Suppressor macrophage treated with lipopolysaccharide for 1 hour (primary cell): ENCODE data around the gene EEF1AKMT1.
"Not testable (repeated sequence)": the region's sequence is repeated elsewhere in the genome, so short reads cannot be mapped to it uniquely, and the experiment has no call there.

Experiments
- DNase-seq, 3 donors: peaks; one replicate each; pipeline ENCODE4 v3.0.0-alpha.2; 2020 to 2022

Gene EEF1AKMT1

DNA sequence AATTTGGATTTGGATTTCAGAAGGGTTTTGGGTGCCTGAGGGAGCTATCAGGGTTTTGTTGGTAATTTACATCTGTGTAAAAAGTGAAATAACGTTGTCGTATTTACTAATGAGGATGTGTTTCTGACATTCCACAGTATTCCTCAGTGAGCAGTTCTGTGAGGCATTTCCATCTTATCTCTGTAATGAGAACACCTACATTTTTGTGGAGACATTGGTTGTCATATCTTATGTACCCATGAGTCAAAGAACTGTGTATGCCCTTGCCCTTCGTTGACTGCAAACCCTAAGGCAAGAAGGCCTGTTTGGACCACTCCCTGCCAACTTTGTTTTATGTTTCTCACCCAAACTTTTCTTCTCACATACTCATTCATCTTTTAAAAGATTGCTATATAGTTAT is 84.5 kb downstream of the EEF1AKMT1 start:
- no peak for DNase-seq

DNA sequence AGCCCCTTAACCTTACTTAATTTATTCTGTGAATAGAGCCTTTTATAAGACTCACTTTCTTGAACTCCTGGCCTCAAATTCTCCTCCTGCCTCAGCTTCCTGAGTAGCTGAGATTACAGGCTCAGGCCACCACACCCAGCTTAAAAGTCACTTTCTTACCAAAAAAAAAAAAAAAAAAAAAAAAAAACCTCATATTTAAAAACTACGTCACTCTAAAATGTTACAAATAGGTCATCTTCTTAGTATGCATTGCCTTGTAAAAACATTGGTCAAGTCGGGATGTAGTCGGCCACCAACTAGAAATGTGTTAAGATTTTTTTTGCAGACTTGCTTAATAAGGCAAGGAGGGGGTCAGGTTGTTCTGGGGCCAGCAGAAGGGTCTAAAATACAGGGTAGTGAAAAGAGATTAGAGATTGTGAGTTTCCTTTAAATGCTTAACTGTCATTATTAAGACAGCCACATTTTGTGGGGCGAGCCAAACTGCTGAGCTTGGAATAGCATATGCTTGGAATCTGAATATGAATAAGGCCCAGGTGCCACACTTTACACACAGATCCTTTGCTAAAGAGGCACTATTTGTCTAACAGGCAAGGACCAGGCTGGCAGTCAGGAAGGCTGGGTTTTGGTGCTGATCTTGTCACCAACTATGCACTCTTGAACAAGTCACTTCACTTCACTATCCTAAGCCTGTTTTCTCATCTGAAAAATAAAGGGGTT is 86.7 kb downstream of the EEF1AKMT1 start:
- no peak for DNase-seq

DNA sequence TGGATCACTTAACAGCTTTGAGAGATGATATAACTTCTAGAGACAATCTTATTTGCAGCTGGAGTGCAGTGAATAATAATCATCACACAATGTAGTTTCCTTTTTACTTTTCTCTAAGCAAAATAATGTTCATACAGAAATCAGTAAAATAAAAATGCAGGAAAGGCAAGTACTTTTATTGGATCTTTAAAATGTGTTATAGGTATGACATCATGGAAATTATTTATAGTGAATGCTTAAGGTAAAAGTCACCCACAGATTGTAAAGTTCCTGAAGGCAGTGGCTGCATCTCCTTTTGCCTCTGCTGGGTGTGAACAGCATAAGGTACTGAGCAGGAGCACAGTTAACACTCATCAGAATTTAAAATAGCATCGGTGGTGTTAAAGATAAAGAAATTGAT is 87.6 kb downstream of the EEF1AKMT1 start:
- no peak for DNase-seq

DNA sequence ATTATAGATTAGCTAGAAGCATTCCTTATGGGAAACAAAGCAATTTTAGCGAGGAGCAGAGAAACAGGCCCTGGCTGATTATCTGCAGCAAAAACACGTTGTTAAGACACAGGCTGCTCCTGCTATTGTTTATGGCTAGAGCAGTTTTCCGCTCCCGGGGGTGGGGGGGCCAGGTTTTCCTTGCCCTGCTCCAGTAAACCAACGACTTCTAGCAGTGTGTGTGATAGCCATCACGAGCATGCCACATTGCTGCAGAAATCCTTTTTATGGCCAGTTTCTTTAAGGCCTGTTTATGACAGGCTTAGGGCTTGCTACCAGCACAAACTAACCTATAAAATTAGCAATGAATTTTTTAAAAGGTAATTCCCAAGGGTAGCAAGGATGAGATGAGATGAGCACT is 88.7 kb downstream of the EEF1AKMT1 start:
- DNase-seq, result no peak

DNA sequence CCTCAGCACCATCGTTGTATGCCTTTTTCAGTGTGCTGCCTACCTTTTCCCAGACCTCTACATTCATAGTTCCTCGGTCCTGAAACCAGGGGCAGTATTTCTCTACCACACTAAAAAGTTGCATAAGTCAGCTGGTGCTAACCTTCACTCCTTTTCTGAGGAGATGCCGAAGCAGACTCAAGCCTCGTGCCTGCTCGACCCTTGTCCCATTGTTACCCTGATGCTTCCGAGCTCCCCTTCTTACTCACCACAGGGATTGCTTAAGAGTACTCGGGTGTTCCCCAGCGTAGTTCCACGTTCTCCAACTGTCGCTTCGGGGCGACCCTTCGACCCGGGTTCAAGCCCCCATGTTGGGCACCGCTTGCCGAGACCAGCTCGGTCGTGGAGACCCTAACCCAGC is 89.2 kb downstream of the EEF1AKMT1 start:
- DNase-seq, result peak in 2 of 3 donors; percentile 44 to 49

DNA sequence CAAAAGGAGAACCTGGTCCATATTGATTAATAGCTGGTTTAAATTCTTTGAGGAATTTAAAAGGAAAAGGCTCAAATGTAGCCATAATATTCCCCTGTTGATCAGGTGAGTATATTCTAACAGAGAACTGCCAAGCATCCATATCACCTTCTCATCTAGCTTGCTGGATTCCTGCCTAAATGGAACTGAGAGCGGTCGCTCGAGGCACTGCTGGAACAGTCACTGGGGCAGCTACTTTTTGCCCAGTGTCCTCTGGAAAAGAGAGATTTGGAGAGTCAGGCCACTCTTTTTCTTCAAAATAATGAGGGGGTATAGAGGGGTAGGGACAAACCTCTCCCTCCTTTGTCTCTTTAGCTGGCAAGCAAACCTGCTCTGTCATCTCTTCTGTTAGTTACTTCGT is 89.7 kb downstream of the EEF1AKMT1 start:
- no peak for DNase-seq

DNA sequence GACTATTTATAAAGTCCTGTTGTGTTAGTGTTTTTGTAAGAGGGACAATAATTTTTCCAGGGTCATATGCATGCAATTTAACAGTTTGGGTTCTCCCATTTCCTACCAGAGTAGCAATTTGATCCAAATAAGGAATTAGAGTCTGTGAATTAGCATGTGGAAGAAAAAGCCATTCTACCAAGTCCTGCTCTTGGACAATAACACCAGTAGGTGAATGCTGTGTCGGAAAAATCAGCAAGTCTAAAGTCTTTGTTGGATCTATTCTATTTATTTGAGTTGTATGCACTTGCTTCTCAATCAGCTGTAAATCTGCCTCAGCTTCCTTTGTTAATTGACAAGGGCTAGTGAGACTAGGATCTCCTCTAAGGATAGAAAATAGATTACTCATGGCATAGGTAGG is 91.7 kb downstream of the EEF1AKMT1 start:
- DNase-seq, result no peak

DNA sequence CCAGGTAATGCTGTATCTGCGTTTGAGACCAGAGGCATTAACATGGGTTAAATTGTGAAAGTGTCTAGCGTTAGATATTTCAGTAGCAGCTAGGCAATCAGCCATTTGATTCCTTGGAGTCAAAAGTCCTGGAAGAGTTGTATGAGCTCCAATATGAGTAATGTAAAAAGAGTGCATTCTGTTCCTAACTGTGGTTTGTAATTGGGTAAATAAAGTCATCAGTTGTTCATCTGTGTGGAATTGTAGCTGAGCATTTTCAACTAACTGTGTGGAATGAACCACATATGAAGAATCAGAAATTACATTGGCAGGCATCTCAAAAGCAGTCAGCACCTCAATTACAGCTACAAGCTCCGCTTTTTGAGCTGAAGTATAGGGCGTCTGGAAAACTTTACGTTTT is 92.3 kb downstream of the EEF1AKMT1 start:
- not testable (repeated sequence) for DNase-seq

DNA sequence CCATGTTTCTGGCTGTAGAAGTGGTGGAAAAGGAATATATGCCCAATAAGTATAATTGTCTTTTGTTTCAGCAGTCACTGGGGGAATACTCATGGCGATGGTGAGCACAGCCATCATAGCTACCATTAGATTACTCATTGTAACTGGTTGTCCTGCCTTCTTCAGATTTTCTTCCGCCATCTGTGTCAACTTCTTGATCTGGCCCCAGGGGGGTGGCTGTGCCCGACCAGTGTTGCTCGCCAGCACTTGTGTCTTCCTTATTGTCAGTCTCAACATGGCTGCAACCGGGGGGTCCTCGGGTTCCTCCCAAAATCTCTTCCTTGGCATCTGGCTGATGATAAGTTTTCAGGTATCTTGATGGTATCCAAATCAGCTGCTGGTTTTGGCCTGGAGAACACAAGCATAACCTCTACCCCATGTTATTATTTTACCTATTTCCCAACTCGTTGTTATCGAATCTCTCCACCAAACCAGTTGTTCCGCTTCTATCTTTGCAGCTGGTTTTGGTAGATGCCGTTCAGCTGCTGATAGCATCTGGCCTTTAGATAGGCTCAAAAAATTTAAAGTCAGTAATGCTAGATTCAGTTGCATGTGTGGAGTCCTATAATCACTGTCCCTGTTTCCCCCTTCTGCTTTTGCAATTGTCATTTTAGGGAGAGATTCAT is 93.2 kb downstream of the EEF1AKMT1 start:
- DNase-seq, result no peak

DNA sequence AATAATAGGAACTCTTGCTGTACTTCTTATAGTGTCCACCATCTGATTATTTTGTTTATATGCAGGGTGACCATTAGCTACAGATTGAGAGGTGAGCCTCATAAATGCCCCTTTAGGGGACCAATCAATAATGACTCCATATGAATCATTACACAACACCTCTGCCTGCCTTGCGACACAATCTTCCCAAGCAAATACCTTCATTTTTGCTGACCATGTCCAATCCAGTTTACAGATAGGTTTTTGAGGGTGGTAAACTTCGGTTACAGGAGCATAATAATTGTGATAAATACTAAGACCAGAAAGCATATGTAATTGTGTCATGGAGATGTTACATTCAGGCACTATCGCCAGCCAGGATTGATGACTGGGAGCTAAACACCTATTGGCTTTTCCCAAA is 93.9 kb downstream of the EEF1AKMT1 start:
- no peak for DNase-seq
